Central memory CD4-positive, alpha-beta T cell (primary cell): ENCODE results near the gene WDFY4.

Experiments
- DNase-seq: peaks from one replicate; pipeline ENCODE4 v3.0.0; 2022

WDFY4 gene

GRCh38 chr10:48750991-48751390 is 66.3 kb downstream of the WDFY4 start:
- no peak for DNase-seq

GRCh38 chr10:48751730-48752129 is 67.1 kb downstream of the WDFY4 start:
- no peak for DNase-seq

GRCh38 chr10:48758411-48758810 is 73.7 kb downstream of the WDFY4 start:
- DNase-seq = no peak

- no peak for DNase-seq
Measured at GRCh38 chr10:48759113-48759901, 74.6 kb downstream of the WDFY4 start.

GRCh38 chr10:48760983-48761382 is 76.3 kb downstream of the WDFY4 start:
- no peak for DNase-seq

GRCh38 chr10:48762064-48763042 is 77.7 kb downstream of the WDFY4 start:
- no peak for DNase-seq

GRCh38 chr10:48763403-48763965 is 78.8 kb downstream of the WDFY4 start:
- no peak for DNase-seq

GRCh38 chr10:48764486-48764885 is 79.8 kb downstream of the WDFY4 start:
- DNase-seq = no peak

GRCh38 chr10:48765039-48765438 is 80.4 kb downstream of the WDFY4 start:
- no peak for DNase-seq

- no peak for DNase-seq
Measured at GRCh38 chr10:48765527-48765926, 80.9 kb downstream of the WDFY4 start.

GRCh38 chr10:48767373-48768143 is 82.9 kb downstream of the WDFY4 start:
- no peak for DNase-seq

- no peak for DNase-seq
Measured at GRCh38 chr10:48768144-48768766, 83.6 kb downstream of the WDFY4 start.

GRCh38 chr10:48768926-48769325 is 84.3 kb downstream of the WDFY4 start:
- no peak for DNase-seq

- no peak for DNase-seq
Measured at GRCh38 chr10:48769706-48770435, 85.2 kb downstream of the WDFY4 start.

GRCh38 chr10:48770561-48771089 is 86.0 kb downstream of the WDFY4 start:
- DNase-seq = no peak

GRCh38 chr10:48771234-48771633 is 86.6 kb downstream of the WDFY4 start:
- no peak for DNase-seq

- DNase-seq = no peak
Measured at GRCh38 chr10:48772059-48772458, 87.4 kb downstream of the WDFY4 start.

- DNase-seq = no peak
Measured at GRCh38 chr10:48773580-48773979, 88.9 kb downstream of the WDFY4 start.

GRCh38 chr10:48774416-48775205 is 89.9 kb downstream of the WDFY4 start:
- DNase-seq = no peak

- no peak for DNase-seq
Measured at GRCh38 chr10:48775206-48775517, 90.5 kb downstream of the WDFY4 start.
